Neural progenitor cell (in vitro differentiated cells): ENCODE measurements around the gene SIGLECL1. TPM values are rescaled to one million over a fixed set of nuclear protein-coding genes. Genes with fewer than 3 reads are reported as not detected.

Experiments used
- DNase-seq: peaks from one replicate; pipeline ENCODE4 v3.0.0-alpha.2; 2016; ENCODE audit warnings: low spot score
- H2AFZ ChIP-seq: fragments of 200-600 bp; sonication (generic); replicated peaks from 2 replicates; pipeline ENCODE4 v1.6.1; 2016; ENCODE audit warnings: antibody characterized with exemption
- H3F3A ChIP-seq: fragments of 200-600 bp; sonication (generic); 2 replicates; pipeline ENCODE4 v1.6.1; 2016; ENCODE audit warnings: antibody characterized with exemption, low read depth
- H3K27ac ChIP-seq: fragments of 200-600 bp; sonication (generic); 2 replicates; pipeline ENCODE4 v1.5.1; 2016; ENCODE audit warnings: mild to moderate bottlenecking
- H3K27me3 ChIP-seq: fragments of 200-600 bp; sonication (generic); 2 replicates; pipeline ENCODE4 v1.6.1; 2016; ENCODE audit warnings: mild to moderate bottlenecking, moderate library complexity
- H3K36me3 ChIP-seq: fragments of 200-600 bp; sonication (generic); 2 replicates; pipeline ENCODE4 v1.5.1; 2016
- H3K4me1 ChIP-seq: fragments of 200-600 bp; sonication (generic); 2 replicates; pipeline ENCODE4 v1.6.1; 2016; ENCODE audit warnings: mixed run types
- H3K4me2 ChIP-seq: fragments of 200-600 bp; sonication (generic); 2 replicates; pipeline ENCODE4 v1.6.1; 2016
- H3K4me3 ChIP-seq: fragments of 200-600 bp; sonication (generic); 2 replicates; pipeline ENCODE4 v1.5.1; 2016
- H3K79me2 ChIP-seq: fragments of 200-600 bp; sonication (generic); 2 replicates; pipeline ENCODE4 v1.6.1; 2016; ENCODE audit warnings: low read depth
- H3K9ac ChIP-seq: fragments of 200-600 bp; sonication (generic); 2 replicates; pipeline ENCODE4 v1.6.1; 2016
- H3K9me3 ChIP-seq: fragments of 200-600 bp; sonication (generic); 2 replicates; pipeline ENCODE4 v1.5.1; 2016; ENCODE audit warnings: low read depth
- H4K20me1 ChIP-seq: fragments of 200-600 bp; sonication (generic); 2 replicates; pipeline ENCODE4 v1.6.1; 2016; ENCODE audit warnings: low read depth
- H3K27ac Mint-ChIP-seq: 3 replicates; pipeline ENCODE4 v1.8.0; 2021; ENCODE audit warnings: mixed read lengths
- H3K27me3 Mint-ChIP-seq: 2 replicates; pipeline ENCODE4 v1.8.0; 2022; ENCODE audit warnings: low read depth, mild to moderate bottlenecking, inconsistent platforms, moderate library complexity, mixed read lengths; ENCODE audit not compliant: insufficient read depth
- H3K36me3 Mint-ChIP-seq: 3 replicates; pipeline ENCODE4 v1.8.0; 2021; ENCODE audit warnings: mixed read lengths
- H3K4me1 Mint-ChIP-seq: 3 replicates; pipeline ENCODE4 v1.8.0; 2021; ENCODE audit warnings: mixed read lengths
- H3K4me3 Mint-ChIP-seq: 3 replicates; pipeline ENCODE4 v1.8.0; 2021; ENCODE audit warnings: mild to moderate bottlenecking, moderate library complexity, mixed read lengths
- H3K9me3 Mint-ChIP-seq: 3 replicates; pipeline ENCODE4 v1.8.0; 2020; ENCODE audit warnings: mixed read lengths
- CTCF ChIP-seq: fragments of 200-600 bp; sonication (generic); IDR thresholded peaks from 2 replicates; pipeline ENCODE4 v1.5.1; 2017; ENCODE audit warnings: antibody characterized with exemption, mild to moderate bottlenecking
- EZH2 ChIP-seq: fragments of 200-600 bp; sonication (generic); IDR thresholded peaks from 2 replicates; pipeline ENCODE4 v1.6.1; 2017; ENCODE audit warnings: antibody characterized with exemption, mild to moderate bottlenecking, moderate library complexity
- EZH2phosphoT487 ChIP-seq: fragments of 200-600 bp; sonication (generic); IDR thresholded peaks from 2 replicates; pipeline ENCODE4 v1.6.1; 2017; ENCODE audit warnings: antibody characterized with exemption
- total RNA-seq: library from RNA; depleted of rRNA; stranded (reverse); fragments of >200 nt; gene quantifications from 2 replicates; pipeline ENCODE4 v1.2.3, GENCODE V29; 2015; ENCODE audit warnings: low replicate concordance

Gene SIGLECL1
- total RNA-seq, 1 donor from 2014 or later: not detected

GRCh38 chr19:51272183-51272810 is 21.4 kb downstream of the SIGLECL1 start:
- Mint-ChIP-seq H3K36me3 (no peaks in the 10 kb centered on the region), H3K9me3 (peaks cover 3% of the 10 kb centered on the region), H3K4me3 (no peak overlapping the region), H3K27ac (no peak overlapping the region), H3K4me1 (peaks cover 10% of the 10 kb centered on the region), H3K27me3 (no peaks in the 10 kb centered on the region)
- H3K36me3 ChIP-seq: no peaks in the 10 kb centered on the region
- no peak overlapping the region for H3K9ac ChIP-seq
- no peaks in the 10 kb centered on the region for H3K27me3 ChIP-seq
- H3K79me2 ChIP-seq: no peaks in the 10 kb centered on the region
- no peak overlapping the region for H3K4me3 ChIP-seq
- no peaks in the 10 kb centered on the region for H3K9me3 ChIP-seq
- DNase-seq: no peak
- no peaks in the 10 kb centered on the region for H4K20me1 ChIP-seq
- H3K27ac ChIP-seq: no peak overlapping the region
- TF ChIP-seq EZH2phosphoT487: no peak
- no peak for TF ChIP-seq CTCF
- no peak for TF ChIP-seq EZH2
- H3K4me1 ChIP-seq: no peaks in the 10 kb centered on the region
- H3K4me2 ChIP-seq: no peak overlapping the region
- H2AFZ ChIP-seq: no peak overlapping the region
- no peaks in the 10 kb centered on the region for H3F3A ChIP-seq

GRCh38 chr19:51274049-51274770 is 23.3 kb downstream of the SIGLECL1 start:
- H3K4me3 ChIP-seq: no peak overlapping the region
- Mint-ChIP-seq H3K9me3 (peaks cover 3% of the 10 kb centered on the region), H3K27ac (no peak overlapping the region), H3K36me3 (no peaks in the 10 kb centered on the region), H3K4me3 (no peak overlapping the region), H3K27me3 (no peaks in the 10 kb centered on the region), H3K4me1 (peaks cover 10% of the 10 kb centered on the region)
- no peaks in the 10 kb centered on the region for H3F3A ChIP-seq
- DNase-seq: no peak
- no peaks in the 10 kb centered on the region for H3K36me3 ChIP-seq
- no peak overlapping the region for H3K9ac ChIP-seq
- no peak overlapping the region for H2AFZ ChIP-seq
- no peaks in the 10 kb centered on the region for H3K27me3 ChIP-seq
- H3K4me2 ChIP-seq: no peak overlapping the region
- H3K9me3 ChIP-seq: no peaks in the 10 kb centered on the region
- TF ChIP-seq CTCF (no peak), EZH2 (no peak), EZH2phosphoT487 (no peak)
- H3K4me1 ChIP-seq: no peaks in the 10 kb centered on the region
- no peaks in the 10 kb centered on the region for H3K79me2 ChIP-seq
- no peak overlapping the region for H3K27ac ChIP-seq
- H4K20me1 ChIP-seq: no peaks in the 10 kb centered on the region

- H4K20me1 ChIP-seq: no peaks in the 10 kb centered on the region
- H3K4me1 ChIP-seq: no peaks in the 10 kb centered on the region
- no peak overlapping the region for H3K4me2 ChIP-seq
- H3K9me3 ChIP-seq: no peaks in the 10 kb centered on the region
- Mint-ChIP-seq H3K4me1 (no peaks in the 10 kb centered on the region), H3K9me3 (peaks cover 3% of the 10 kb centered on the region), H3K27ac (no peak overlapping the region), H3K36me3 (no peaks in the 10 kb centered on the region), H3K4me3 (no peak overlapping the region), H3K27me3 (peaks cover 2% of the 10 kb centered on the region)
- H3K27ac ChIP-seq: no peak overlapping the region
- no peak overlapping the region for H3K4me3 ChIP-seq
- H3F3A ChIP-seq: no peaks in the 10 kb centered on the region
- no peaks in the 10 kb centered on the region for H3K27me3 ChIP-seq
- H3K36me3 ChIP-seq: no peaks in the 10 kb centered on the region
- H3K79me2 ChIP-seq: no peaks in the 10 kb centered on the region
- no peak overlapping the region for H2AFZ ChIP-seq
- TF ChIP-seq EZH2 (no peak), EZH2phosphoT487 (no peak), CTCF (no peak)
- DNase-seq: no peak
- no peak overlapping the region for H3K9ac ChIP-seq
These were observed 26.2 kb downstream of the SIGLECL1 start for GRCh38 chr19:51277112-51277511.
